ENCODE results near the gene CDK5R2. TPM values are rescaled to one million over a fixed set of nuclear protein-coding genes. Genes with fewer than 3 reads are reported as not detected.

The CDK5R2 gene
- total RNA-seq, 1 experiment from 2014 or later = 0.75 TPM

GRCh38 chr2:218961651-218962570 is 2.4 kb downstream of the CDK5R2 start:
- no peak for DNase-seq (ENCODE audit: low spot score)

- peak; percentile 98 for DNase-seq (ENCODE audit: low spot score)
These were observed 3.5 kb downstream of the CDK5R2 start for GRCh38 chr2:218962859-218963492.

GRCh38 chr2:218963601-218964000 is 4.1 kb downstream of the CDK5R2 start:
- DNase-seq (ENCODE audit: low spot score) = peak; percentile 39

GRCh38 chr2:218964041-218964771 is 4.7 kb downstream of the CDK5R2 start:
- peak; percentile 96 for DNase-seq (ENCODE audit: low spot score)

- no peak for DNase-seq (ENCODE audit: low spot score)
These were observed 11.4 kb downstream of the CDK5R2 start for GRCh38 chr2:218970894-218971293.

GRCh38 chr2:218975060-218975777 is 15.8 kb downstream of the CDK5R2 start:
- no peak for DNase-seq (ENCODE audit: low spot score)

GRCh38 chr2:218979846-218980734 is 20.6 kb downstream of the CDK5R2 start:
- DNase-seq (ENCODE audit: low spot score) = peak; percentile 76

GRCh38 chr2:218980735-218981389 is 21.4 kb downstream of the CDK5R2 start:
- no peak for DNase-seq (ENCODE audit: low spot score)

- DNase-seq (ENCODE audit: low spot score) = no peak
These were observed 22.0 kb downstream of the CDK5R2 start for GRCh38 chr2:218981390-218981880.

GRCh38 chr2:218981881-218982585 is 22.6 kb downstream of the CDK5R2 start:
- DNase-seq (ENCODE audit: low spot score) = no peak

- DNase-seq (ENCODE audit: low spot score) = no peak
These were observed 23.3 kb downstream of the CDK5R2 start for GRCh38 chr2:218982586-218983262.

- no peak for DNase-seq (ENCODE audit: low spot score)
These were observed 23.9 kb downstream of the CDK5R2 start for GRCh38 chr2:218983263-218983933.

- no peak for DNase-seq (ENCODE audit: low spot score)
These were observed 24.4 kb downstream of the CDK5R2 start for GRCh38 chr2:218983934-218984238.

GRCh38 chr2:218984239-218985020 is 25.0 kb downstream of the CDK5R2 start:
- no peak for DNase-seq (ENCODE audit: low spot score)

- no peak for DNase-seq (ENCODE audit: low spot score)
These were observed 25.5 kb downstream of the CDK5R2 start, which contains the start of gene FEV for GRCh38 chr2:218985021-218985324. TSS of gene FEV (minus strand) at chr2:218985184. CDS start at chr2:218985075, 109 bp downstream.

GRCh38 chr2:218985325-218986091 is 26.0 kb downstream of the CDK5R2 start:
- no peak for DNase-seq (ENCODE audit: low spot score)
